HEK293 (cell line): Measurements from ENCODE around the gene IL1RAPL1.

Source experiments
- CTCF ChIA-PET: fragments of 350-600 bp; formaldehyde crosslinking; extraction: SDS; loops from one replicate; lab custom pipeline; 2021; ENCODE audit warnings: antibody characterized with exemption; lab: Yijun Ruan, JAX
- POLR2A ChIA-PET: fragments of 300-600 bp; formaldehyde crosslinking; extraction: SDS; loops from one replicate; lab custom pipeline; 2020; ENCODE audit warnings: antibody characterized with exemption, inconsistent platforms; lab: Yijun Ruan, JAX
- H3K27ac ChIP-seq: fragments of 200-500 bp; sonication (Bioruptor generic); 2 replicates; pipeline ENCODE4 v1.5.1; 2014; ENCODE audit warnings: low read depth, low read length, control low read depth, inconsistent platforms; ENCODE audit errors: extremely low read depth
- H3K36me3 ChIP-seq, 2 experiments: fragments of 200-500 bp in 1 of 2; sonication (Bioruptor generic) in 1 of 2; 1 replicate in 1 of 2; 2 replicates in 1 of 2; pipeline ENCODE4 v1.5.1; 2014 to 2017; ENCODE audit warnings: inconsistent platforms in 2 of 2, low read length in 2 of 2; ENCODE audit not compliant: control insufficient read depth in 2 of 2, insufficient read depth in 1 of 2
- H3K4me1 ChIP-seq: fragments of 200-500 bp; sonication (Bioruptor generic); 2 replicates; pipeline ENCODE4 v1.5.1; 2014; ENCODE audit warnings: mild to moderate bottlenecking, low read length, inconsistent platforms; ENCODE audit not compliant: control insufficient read depth, insufficient read depth
- H3K4me3 ChIP-seq: 2 replicates; pipeline ENCODE4 v1.5.1; 2011; ENCODE audit warnings: low read depth, mild to moderate bottlenecking, control low read depth, low read length, moderate library complexity
- H3K9me3 ChIP-seq: fragments of 200-500 bp; sonication (Bioruptor generic); 2 replicates; pipeline ENCODE4 v1.5.1; 2014; ENCODE audit warnings: low read depth, low read length, inconsistent platforms; ENCODE audit not compliant: control insufficient read depth, insufficient read depth
- GLI2 ChIP-seq: fragments of 450-650 bp; formaldehyde crosslinking; IDR thresholded peaks from 2 replicates; pipeline ENCODE4; 2017; ENCODE audit warnings: missing biosample characterization, missing genetic modification characterization, low read depth, borderline replicate concordance
- KLF10 ChIP-seq: fragments of 450-650 bp; IDR thresholded peaks from 2 replicates; pipeline ENCODE4 v1.5.1; 2018; ENCODE audit warnings: missing biosample characterization, mild to moderate bottlenecking, missing genetic modification characterization
- OVOL3 ChIP-seq: fragments of 450-650 bp; formaldehyde crosslinking; IDR thresholded peaks from 2 replicates; pipeline ENCODE4 v1.5.1; 2016; ENCODE audit warnings: missing biosample characterization, missing genetic modification characterization
- PRDM6 ChIP-seq: fragments of 450-650 bp; formaldehyde crosslinking; IDR thresholded peaks from 2 replicates; pipeline ENCODE4 v1.5.1; 2017; ENCODE audit warnings: missing biosample characterization, missing genetic modification characterization
- TRIM28 ChIP-seq: IDR thresholded peaks from 2 replicates; pipeline ENCODE4 v1.6.1; 2011; ENCODE audit warnings: low read length, control low read depth, borderline replicate concordance
- YY1 ChIP-seq: fragments of 450-650 bp; formaldehyde crosslinking; IDR thresholded peaks from 2 replicates; pipeline ENCODE4 v1.5.1; 2018; ENCODE audit warnings: missing biosample characterization, missing genetic modification characterization
- ZBTB1 ChIP-seq: fragments of 450-650 bp; formaldehyde crosslinking; IDR thresholded peaks from 2 replicates; pipeline ENCODE4 v1.5.1; 2016; ENCODE audit warnings: missing biosample characterization, missing genetic modification characterization
- ZBTB26 ChIP-seq: fragments of 450-650 bp; formaldehyde crosslinking; optimal IDR thresholded peaks from 2 replicates; pipeline ENCODE3; 2016; ENCODE audit warnings: missing biosample characterization, mild to moderate bottlenecking, missing genetic modification characterization
- ZFHX2 ChIP-seq: fragments of 450-650 bp; formaldehyde crosslinking; conservative IDR thresholded peaks from 2 replicates; pipeline ENCODE4 v1.5.1; 2016; ENCODE audit warnings: missing biosample characterization, missing genetic modification characterization
- ZNF112 ChIP-seq: fragments of 450-650 bp; formaldehyde crosslinking; IDR thresholded peaks from 2 replicates; pipeline ENCODE4 v1.5.0; 2017; ENCODE audit warnings: missing biosample characterization, missing genetic modification characterization
- ZNF121 ChIP-seq: fragments of 450-650 bp; formaldehyde crosslinking; IDR thresholded peaks from 2 replicates; pipeline ENCODE4 v1.5.1; 2016; ENCODE audit warnings: missing biosample characterization, missing genetic modification characterization
- ZNF138 ChIP-seq: fragments of 450-650 bp; formaldehyde crosslinking; IDR thresholded peaks from 2 replicates; pipeline ENCODE4 v1.5.1; 2016; ENCODE audit warnings: missing biosample characterization, missing genetic modification characterization, borderline replicate concordance
- ZNF211 ChIP-seq: fragments of 450-650 bp; formaldehyde crosslinking; IDR thresholded peaks from 2 replicates; pipeline ENCODE4 v1.5.1; 2016; ENCODE audit warnings: low read depth, missing biosample characterization, missing genetic modification characterization
- ZNF280C ChIP-seq: fragments of 450-650 bp; formaldehyde crosslinking; IDR thresholded peaks from 2 replicates; pipeline ENCODE4 v1.5.1; 2016; ENCODE audit warnings: missing biosample characterization, missing genetic modification characterization
- ZNF292 ChIP-seq: fragments of 450-650 bp; formaldehyde crosslinking; IDR thresholded peaks from 2 replicates; pipeline ENCODE4 v1.5.1; 2016; ENCODE audit warnings: low read depth, missing biosample characterization, missing genetic modification characterization, borderline replicate concordance
- ZNF335 ChIP-seq: fragments of 450-650 bp; formaldehyde crosslinking; conservative IDR thresholded peaks from 2 replicates; pipeline ENCODE4 v1.5.1; 2016; ENCODE audit warnings: missing biosample characterization, missing genetic modification characterization
- ZNF341 ChIP-seq: fragments of 450-650 bp; formaldehyde crosslinking; IDR thresholded peaks from 2 replicates; pipeline ENCODE4; 2016; ENCODE audit warnings: low read depth, missing biosample characterization, missing genetic modification characterization
- ZNF394 ChIP-seq: fragments of 450-650 bp; formaldehyde crosslinking; IDR thresholded peaks from 2 replicates; pipeline ENCODE4 v1.5.1; 2016; ENCODE audit warnings: missing biosample characterization, missing genetic modification characterization, mild to moderate bottlenecking, moderate library complexity, borderline replicate concordance
- ZNF404 ChIP-seq: fragments of 450-650 bp; formaldehyde crosslinking; IDR thresholded peaks from 2 replicates; pipeline ENCODE4 v1.5.1; 2017; ENCODE audit warnings: missing biosample characterization, missing genetic modification characterization
- ZNF423 ChIP-seq: fragments of 450-650 bp; formaldehyde crosslinking; IDR thresholded peaks from 2 replicates; pipeline ENCODE4 v1.5.1; 2016; ENCODE audit warnings: missing biosample characterization, missing genetic modification characterization
- ZNF426 ChIP-seq: fragments of 450-650 bp; formaldehyde crosslinking; IDR thresholded peaks from 2 replicates; pipeline ENCODE4 v1.5.1; 2017; ENCODE audit warnings: missing biosample characterization, missing genetic modification characterization, mild to moderate bottlenecking, inconsistent platforms, moderate library complexity
- ZNF692 ChIP-seq: fragments of 450-650 bp; formaldehyde crosslinking; IDR thresholded peaks from 2 replicates; pipeline ENCODE4 v1.5.1; 2016; ENCODE audit warnings: missing biosample characterization, missing genetic modification characterization
- ZNF776 ChIP-seq: fragments of 450-650 bp; formaldehyde crosslinking; IDR thresholded peaks from 2 replicates; pipeline ENCODE4 v1.5.0; 2017; ENCODE audit warnings: missing biosample characterization, missing genetic modification characterization, borderline replicate concordance
- ZNF777 ChIP-seq: fragments of 450-650 bp; formaldehyde crosslinking; IDR thresholded peaks from 2 replicates; pipeline ENCODE4 v1.5.1; 2017; ENCODE audit warnings: missing biosample characterization, missing genetic modification characterization, borderline replicate concordance
- ZNF785 ChIP-seq: fragments of 450-650 bp; formaldehyde crosslinking; IDR thresholded peaks from 2 replicates; pipeline ENCODE4 v1.5.1; 2016; ENCODE audit warnings: missing biosample characterization, missing genetic modification characterization
- ZNF792 ChIP-seq: fragments of 450-650 bp; formaldehyde crosslinking; IDR thresholded peaks from 2 replicates; pipeline ENCODE4 v1.5.1; 2016; ENCODE audit warnings: missing biosample characterization, missing genetic modification characterization
- ZSCAN16 ChIP-seq: fragments of 450-650 bp; formaldehyde crosslinking; IDR thresholded peaks from 2 replicates; pipeline ENCODE4 v1.5.1; 2016; ENCODE audit warnings: missing biosample characterization, missing genetic modification characterization
- ZSCAN30 ChIP-seq: fragments of 450-650 bp; IDR thresholded peaks from 2 replicates; pipeline ENCODE4 v1.5.1; 2018; ENCODE audit warnings: missing biosample characterization, mild to moderate bottlenecking, missing genetic modification characterization, moderate library complexity
- ZXDB ChIP-seq: fragments of 450-650 bp; formaldehyde crosslinking; IDR thresholded peaks from 2 replicates; pipeline ENCODE4 v1.5.1; 2016; ENCODE audit warnings: missing biosample characterization, missing genetic modification characterization

The IL1RAPL1 gene

GRCh38 chrX:28843817-28844216, 256.6 kb downstream of the IL1RAPL1 start:
- H3K36me3 ChIP-seq = no peaks in the 10 kb centered on the region
- CTCF ChIA-PET = no interaction called here
- H3K4me1 ChIP-seq = no peaks in the 10 kb centered on the region
- TF ChIP-seq GLI2 (tag by site-specific recombination) (no peak), ZNF777 (tag by site-specific recombination) (no peak), ZNF341 (tag by site-specific recombination) (no peak), ZNF292 (no peak), ZNF792 (tag by site-specific recombination) (no peak), YY1 (tag by site-specific recombination) (no peak), TRIM28 (no peak), ZSCAN16 (no peak), ZNF280C (tag by site-specific recombination) (no peak), ZFHX2 (no peak), ZNF138 (tag by site-specific recombination) (no peak), KLF10 (tag by site-specific recombination) (no peak), ZBTB26 (tag by site-specific recombination) (no peak), ZNF211 (tag by site-specific recombination) (no peak), ZNF785 (tag by site-specific recombination) (no peak), ZXDB (tag by site-specific recombination) (no peak), ZNF112 (no peak)
- POLR2A ChIA-PET = no interaction called here
- no peaks in the 10 kb centered on the region for H3K9me3 ChIP-seq
- H3K27ac ChIP-seq = no peak overlapping the region
- no peak overlapping the region for H3K4me3 ChIP-seq

- no peak overlapping the region for H3K27ac ChIP-seq
- H3K4me3 ChIP-seq = no peak overlapping the region
- CTCF ChIA-PET = interaction anchor here (1.0 kb wide), 1 partner anchor 9 kb away, joined by 3 read pairs; no protein-coding TSS in a partner anchor
- H3K9me3 ChIP-seq = no peaks in the 10 kb centered on the region
- POLR2A ChIA-PET = no interaction called here
- no peaks in the 10 kb centered on the region for H3K4me1 ChIP-seq
- H3K36me3 ChIP-seq = no peaks in the 10 kb centered on the region
- no peak for TF ChIP-seq ZNF335 (tag by site-specific recombination)
- no peak for TF ChIP-seq ZNF121
- TF ChIP-seq ZNF692 (tag by site-specific recombination) = no peak
These were observed 260.2 kb downstream of the IL1RAPL1 start for GRCh38 chrX:28847423-28847822.

- ChIA-PET POLR2A (no interaction called here), CTCF (no interaction called here)
- H3K36me3 ChIP-seq = no peaks in the 10 kb centered on the region
- no peaks in the 10 kb centered on the region for H3K4me1 ChIP-seq
- H3K9me3 ChIP-seq = no peaks in the 10 kb centered on the region
- H3K4me3 ChIP-seq = no peak overlapping the region
- TF ChIP-seq ZNF138 (tag by site-specific recombination) (no peak), PRDM6 (no peak), ZFHX2 (no peak), ZNF404 (tag by site-specific recombination) (no peak), ZSCAN30 (tag by site-specific recombination) (no peak), ZNF394 (tag by site-specific recombination) (no peak), ZNF423 (tag by site-specific recombination) (no peak), ZNF426 (no peak), OVOL3 (tag by site-specific recombination) (no peak), ZNF776 (tag by site-specific recombination) (no peak), ZBTB1 (tag by site-specific recombination) (no peak)
- TF ChIP-seq, all 188 proteins: peak for 0
- no peak overlapping the region for H3K27ac ChIP-seq
These were observed 261.5 kb downstream of the IL1RAPL1 start for GRCh38 chrX:28848707-28849106.
